ENCODE results near the gene KCND2. TPM values are rescaled to one million over a fixed set of nuclear protein-coding genes. Genes with fewer than 3 reads are reported as not detected.

The KCND2 gene
- total and polyA plus RNA-seq, 2 of the 8 experiments (the other 6 are each of a cell fraction or from before 2014, with no cell fraction given) = 4.6 to 7.7 TPM

DNA sequence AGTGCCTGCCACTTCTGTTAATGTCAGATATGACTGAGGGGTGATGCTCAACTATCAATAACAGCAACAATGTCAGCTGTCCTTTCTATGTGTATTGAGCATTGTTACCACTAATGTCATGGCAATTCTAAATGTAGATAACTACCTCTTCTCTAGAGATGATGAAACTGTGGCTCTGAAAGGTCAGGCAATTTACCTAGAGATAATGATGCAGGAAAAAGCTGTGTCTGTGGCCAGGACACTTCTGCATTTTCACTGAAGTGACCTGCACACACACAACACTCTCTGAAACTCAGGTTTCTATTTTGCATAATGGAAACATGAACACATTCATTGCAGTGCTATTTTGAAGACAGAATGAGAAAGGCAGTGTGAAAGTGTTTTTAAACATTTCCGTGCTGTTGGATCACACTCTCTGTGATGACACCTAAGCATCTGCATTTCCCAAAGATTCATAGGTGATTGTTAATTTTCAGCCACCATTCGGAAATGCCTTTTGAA, 148.2 kb downstream of the KCND2 start (continued):
- no peak for TF ChIP-seq SP1 (IDR thresholded peaks at IDR 0.05; ENCODE audit: low read depth, low read length)
- no peak for TF ChIP-seq SRF (IDR thresholded peaks at IDR 0.05; ENCODE audit: low read depth, low read length)
